DMS53 treated with DMSO at 0.1 percent for 48 hours (cell line): Measurements from ENCODE around the gene ASPM.

ENCODE experiments used
- DNase-seq: peaks from one replicate; lab custom pipeline; 2025; ENCODE audit not compliant: unreplicated experiment; lab: John Stamatoyannopoulos, UW

Gene ASPM, protein sequence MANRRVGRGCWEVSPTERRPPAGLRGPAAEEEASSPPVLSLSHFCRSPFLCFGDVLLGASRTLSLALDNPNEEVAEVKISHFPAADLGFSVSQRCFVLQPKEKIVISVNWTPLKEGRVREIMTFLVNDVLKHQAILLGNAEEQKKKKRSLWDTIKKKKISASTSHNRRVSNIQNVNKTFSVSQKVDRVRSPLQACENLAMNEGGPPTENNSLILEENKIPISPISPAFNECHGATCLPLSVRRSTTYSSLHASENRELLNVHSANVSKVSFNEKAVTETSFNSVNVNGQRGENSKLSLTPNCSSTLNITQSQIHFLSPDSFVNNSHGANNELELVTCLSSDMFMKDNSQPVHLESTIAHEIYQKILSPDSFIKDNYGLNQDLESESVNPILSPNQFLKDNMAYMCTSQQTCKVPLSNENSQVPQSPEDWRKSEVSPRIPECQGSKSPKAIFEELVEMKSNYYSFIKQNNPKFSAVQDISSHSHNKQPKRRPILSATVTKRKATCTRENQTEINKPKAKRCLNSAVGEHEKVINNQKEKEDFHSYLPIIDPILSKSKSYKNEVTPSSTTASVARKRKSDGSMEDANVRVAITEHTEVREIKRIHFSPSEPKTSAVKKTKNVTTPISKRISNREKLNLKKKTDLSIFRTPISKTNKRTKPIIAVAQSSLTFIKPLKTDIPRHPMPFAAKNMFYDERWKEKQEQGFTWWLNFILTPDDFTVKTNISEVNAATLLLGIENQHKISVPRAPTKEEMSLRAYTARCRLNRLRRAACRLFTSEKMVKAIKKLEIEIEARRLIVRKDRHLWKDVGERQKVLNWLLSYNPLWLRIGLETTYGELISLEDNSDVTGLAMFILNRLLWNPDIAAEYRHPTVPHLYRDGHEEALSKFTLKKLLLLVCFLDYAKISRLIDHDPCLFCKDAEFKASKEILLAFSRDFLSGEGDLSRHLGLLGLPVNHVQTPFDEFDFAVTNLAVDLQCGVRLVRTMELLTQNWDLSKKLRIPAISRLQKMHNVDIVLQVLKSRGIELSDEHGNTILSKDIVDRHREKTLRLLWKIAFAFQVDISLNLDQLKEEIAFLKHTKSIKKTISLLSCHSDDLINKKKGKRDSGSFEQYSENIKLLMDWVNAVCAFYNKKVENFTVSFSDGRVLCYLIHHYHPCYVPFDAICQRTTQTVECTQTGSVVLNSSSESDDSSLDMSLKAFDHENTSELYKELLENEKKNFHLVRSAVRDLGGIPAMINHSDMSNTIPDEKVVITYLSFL (N-terminal part only)

GRCh38 chr1:197146101-197147095 is at the start of gene ASPM:
Gene ASPM (minus strand): TSS chr1:197146669. CDS start chr1:197146437, 232 bp downstream.
- DNase-seq = peak; percentile 90

DNA sequence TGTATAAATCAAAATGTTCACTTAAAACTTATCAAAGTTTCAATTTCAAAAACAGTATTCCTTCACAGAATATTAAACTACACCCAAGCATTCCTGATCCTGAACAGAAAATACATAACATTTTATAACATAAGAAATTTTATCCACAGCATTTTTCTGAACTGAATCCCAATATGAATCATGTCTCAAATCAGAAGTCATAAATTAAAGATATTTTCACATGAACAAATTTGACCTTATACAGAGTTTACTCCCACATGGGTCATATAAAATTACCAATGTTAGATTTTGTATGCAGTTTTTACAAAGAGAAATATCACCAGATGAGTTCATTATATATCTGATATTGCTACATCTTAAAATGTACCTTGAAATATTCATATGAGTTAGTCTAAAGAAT is 48.6 kb upstream of the ASPM start:
- DNase-seq = no peak

DNA sequence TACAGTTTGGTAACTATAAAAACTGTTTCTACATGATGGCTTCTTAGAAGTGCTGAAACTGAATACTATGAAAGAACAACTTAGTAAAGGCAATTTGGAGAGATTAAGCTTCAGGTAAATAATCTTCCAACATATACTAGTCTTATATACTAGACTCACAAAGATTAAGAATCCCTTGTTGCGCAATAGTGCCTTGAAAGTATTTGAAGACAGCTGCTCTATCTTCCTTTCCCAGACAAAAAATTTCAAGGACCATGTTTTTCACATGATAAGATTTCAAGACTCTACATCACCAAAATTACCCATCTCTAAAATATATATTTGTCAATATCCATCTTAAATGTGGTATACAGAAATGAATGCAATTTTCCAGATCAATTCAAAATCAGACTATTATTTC is 37.7 kb upstream of the ASPM start:
- no peak for DNase-seq

- no peak for DNase-seq
These were observed 36.8 kb upstream of the ASPM start for GRCh38 chr1:197183195-197183748.

- no peak for DNase-seq
These were observed 36.2 kb upstream of the ASPM start for GRCh38 chr1:197182716-197183115.

DNA sequence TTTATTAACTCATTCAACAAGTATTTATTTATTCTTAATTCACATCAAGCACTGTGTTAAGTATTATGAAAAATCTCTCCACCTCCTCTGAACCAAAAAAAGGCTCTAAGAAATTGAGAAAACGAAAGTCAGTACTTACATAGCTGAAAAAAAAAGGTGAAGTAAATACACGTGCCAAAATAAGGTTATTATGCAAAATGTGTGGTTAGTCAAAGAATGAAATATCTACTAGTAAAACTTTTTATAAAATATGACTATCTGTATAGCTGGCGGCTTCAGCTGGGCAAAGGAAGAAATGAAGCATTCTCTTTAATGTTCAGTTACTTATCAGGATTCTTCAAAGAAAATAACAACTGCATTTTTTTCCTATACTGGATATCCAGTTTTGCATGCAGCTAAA is 35.5 kb upstream of the ASPM start:
- no peak for DNase-seq

GRCh38 chr1:197180252-197180878 is 33.9 kb upstream of the ASPM start:
- DNase-seq = peak; percentile 66

DNA sequence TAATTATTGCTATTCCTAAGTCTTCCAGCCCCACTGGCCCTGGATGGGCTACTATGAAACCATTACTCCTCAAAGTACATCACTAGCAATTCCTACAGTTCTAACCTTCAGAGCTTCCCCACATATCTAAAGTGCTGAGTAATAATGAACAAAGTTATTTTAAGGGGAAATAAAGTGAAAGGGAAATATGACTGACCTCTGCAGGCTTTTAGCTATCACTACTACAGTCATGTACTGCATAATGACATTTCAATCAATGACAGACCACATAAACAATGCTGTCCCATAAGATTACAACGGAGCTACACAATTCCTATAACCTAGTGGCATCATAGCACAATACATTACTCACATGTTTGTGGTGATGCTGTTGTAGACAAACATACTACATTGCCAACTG is 32.5 kb upstream of the ASPM start:
- DNase-seq = no peak

DNA sequence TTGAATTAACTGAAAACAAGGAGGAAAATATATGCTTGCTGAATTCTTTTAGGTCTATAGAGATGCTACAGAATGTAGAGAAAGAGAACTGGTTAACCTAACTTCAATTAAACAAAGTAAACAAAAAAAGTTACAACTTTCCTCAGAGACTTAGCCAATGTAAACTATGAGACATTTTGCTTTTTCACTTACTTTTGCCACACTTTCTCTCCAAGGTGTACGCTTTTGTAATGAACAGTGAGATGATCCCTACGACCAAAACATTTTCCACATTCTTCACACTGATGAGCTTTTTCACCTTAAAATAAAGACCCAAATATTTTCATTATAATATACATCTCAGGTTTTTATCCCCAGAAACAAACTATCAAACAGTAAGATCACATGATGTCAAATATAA is 28.3 kb upstream of the ASPM start:
- DNase-seq = no peak

DNA sequence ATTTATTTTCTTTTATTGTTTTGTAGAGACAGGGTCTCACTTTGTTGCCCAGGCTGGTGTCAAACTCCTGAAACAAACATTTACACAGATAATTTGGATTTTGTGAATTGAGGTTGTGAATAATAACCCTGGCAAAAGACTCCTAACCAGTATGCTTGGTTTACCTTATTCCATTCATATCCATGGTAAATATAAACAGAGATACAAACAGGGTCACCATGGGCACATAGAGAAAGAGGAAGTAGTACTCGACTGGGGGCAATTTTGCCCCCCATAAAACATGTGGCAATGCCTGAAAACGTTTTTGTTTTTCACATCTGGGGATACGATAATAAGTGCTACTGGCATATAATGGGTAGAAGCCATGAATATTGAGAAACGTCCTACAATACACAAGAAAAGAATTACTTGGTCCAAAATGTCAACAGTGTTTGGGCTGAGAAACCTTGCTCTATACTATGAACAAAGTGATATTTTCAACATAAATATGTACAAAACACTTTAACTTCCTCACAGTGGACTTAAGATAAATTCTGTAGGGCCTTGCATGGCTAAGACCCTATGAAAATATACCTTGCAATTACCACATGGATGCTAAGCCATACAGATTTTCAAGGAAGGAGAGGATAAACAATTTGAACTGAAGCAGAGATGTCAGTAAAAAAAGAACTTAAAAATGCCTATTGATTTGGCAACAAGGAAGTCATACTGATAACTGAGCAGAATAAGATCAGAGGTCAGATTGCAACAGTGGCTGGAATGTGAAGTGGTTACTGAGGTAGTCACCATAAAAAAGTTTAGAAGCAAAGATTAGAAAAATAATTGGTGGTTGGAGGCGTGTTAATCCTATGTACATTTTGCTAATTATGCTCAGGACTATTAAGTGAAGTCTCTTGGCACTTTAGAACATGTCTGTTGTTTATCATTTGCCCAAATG is 27.4 kb upstream of the ASPM start:
- no peak for DNase-seq

GRCh38 chr1:197171531-197171930 is 25.1 kb upstream of the ASPM start:
- peak; percentile 13 for DNase-seq

DNA sequence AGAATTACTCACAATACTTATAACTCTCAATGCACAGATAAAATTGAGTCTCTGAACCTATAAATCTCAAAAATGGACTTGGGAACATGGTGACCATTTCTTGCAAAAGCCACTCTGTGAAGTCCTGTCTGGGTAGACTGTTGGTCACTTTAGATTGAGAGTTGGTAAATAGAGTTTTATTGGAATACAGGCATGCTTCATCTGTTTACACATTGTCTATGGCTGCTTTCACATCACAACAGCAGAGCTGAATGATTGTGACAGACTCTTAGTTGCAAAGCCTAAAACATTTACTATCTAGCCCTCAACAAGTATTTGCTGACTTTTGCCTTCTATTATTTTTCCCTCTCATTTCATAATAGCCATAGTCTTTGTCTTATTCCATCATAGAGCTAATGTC is 24.1 kb upstream of the ASPM start:
- no peak for DNase-seq

DNA sequence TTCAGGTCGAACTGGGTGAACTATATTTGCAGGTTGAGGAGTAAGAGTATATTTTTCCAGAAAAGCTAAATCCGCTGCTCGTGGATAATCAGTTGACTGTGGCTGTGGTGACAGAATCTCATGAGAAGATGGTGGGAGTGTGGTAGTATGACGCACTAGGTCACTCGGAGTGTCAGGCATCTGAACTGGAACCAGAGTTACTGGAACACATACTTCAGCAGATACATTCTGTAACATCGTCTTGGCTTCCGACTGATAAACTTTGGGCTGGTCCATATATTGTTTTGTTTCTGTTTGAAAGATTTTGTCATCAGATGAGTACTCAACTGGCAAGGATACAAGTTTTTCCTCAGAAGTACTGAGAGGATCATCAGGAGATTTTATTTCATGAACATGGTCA is 13.0 kb upstream of the ASPM start:
- DNase-seq = no peak

- no peak for DNase-seq
These were observed 10.2 kb upstream of the ASPM start for GRCh38 chr1:197156692-197157091.

DNA sequence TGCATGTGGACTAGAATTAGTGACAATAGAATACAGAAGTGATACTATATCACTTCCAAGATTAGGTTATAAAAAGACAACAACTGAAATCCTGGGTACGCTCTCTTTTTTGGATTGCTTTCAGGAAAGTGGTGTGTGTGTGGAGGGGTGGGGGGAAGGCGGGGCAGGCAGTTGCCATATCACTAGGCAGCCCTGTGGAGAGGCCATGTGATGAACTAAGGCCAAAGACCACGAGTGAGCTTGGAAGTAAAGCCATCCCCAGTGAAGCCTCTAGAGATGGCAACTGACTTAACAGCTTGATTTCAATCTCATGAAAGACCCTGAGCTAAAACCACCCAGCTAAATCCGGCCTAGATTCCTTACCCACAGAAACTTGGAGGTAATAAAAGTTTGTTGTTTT is 6.2 kb upstream of the ASPM start:
- DNase-seq = no peak

DNA sequence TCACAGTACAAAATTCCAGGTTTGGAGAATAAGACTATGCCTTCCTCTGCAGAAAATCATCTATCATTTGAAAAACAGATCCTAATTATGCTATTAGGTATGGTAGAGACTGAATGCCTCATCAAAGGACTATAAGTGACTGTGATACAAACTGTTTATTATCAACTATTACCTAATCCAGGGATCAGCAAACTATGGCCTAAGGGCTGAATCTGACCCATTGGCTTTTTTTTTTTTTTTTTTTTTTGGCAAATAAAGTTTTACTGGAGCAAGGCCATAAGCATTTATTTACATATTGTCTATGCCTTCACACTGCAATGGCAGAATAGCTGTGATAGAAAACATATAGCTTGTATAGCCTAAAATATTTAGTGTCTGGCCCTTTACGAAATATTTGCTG is 4.7 kb upstream of the ASPM start:
- no peak for DNase-seq

GRCh38 chr1:197150336-197151005 is 4.0 kb upstream of the ASPM start:
- no peak for DNase-seq

DNA sequence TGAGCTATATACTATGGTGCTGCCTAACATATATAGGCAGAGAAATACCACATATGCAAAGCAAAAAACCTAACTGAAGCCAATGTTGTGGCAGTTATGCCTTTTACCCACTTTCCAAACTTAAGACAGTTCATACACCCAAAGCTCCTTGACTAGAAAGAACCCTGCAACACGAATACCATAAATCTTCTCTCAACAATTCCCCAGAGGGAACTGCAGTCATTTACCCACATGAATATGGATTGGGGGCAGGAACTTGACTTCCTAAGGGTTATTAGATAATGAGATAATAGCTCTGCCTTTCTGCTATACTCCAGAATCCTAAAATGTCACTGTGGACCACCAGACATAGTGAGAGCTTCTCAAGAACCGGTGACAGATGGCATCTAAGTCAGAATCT is 2.9 kb upstream of the ASPM start:
- no peak for DNase-seq
